Endothelial cell of umbilical vein (primary cell): ENCODE data around the gene FAM131C.

ENCODE experiments used
- CTCF ChIP-seq, 2 donors: IDR thresholded peaks; 1 replicate in 1 of 2; 2 replicates in 1 of 2; pipeline ENCODE4 v1.5.1; 2011; ENCODE audit warnings: low read length in 2 of 2, mild to moderate bottlenecking in 2 of 2, moderate library complexity in 2 of 2, control low read depth in 1 of 2, inconsistent platforms in 1 of 2, low read depth in 1 of 2; ENCODE audit not compliant: insufficient read depth in 1 of 2; ENCODE audit errors: extremely low read depth in 1 of 2
- POLR2AphosphoS5 ChIP-seq: IDR thresholded peaks from 2 replicates; pipeline ENCODE4 v1.6.1; 2012; ENCODE audit warnings: low read depth, mild to moderate bottlenecking, control low read depth, low read length, moderate library complexity; ENCODE audit not compliant: insufficient read depth

GRCh38 chr1:16070640-16071355 lies 2.7 kb downstream of the FAM131C start:
- no peak for TF ChIP-seq CTCF (IDR thresholded peaks at IDR 0.05; ENCODE audit: extremely low read depth in 1 of 2, insufficient read depth in 1 of 2, low read depth in 1 of 2, low read length in 2 of 2)
- TF ChIP-seq POLR2AphosphoS5: no peak
